GM23338 (cell line): ENCODE data around the gene COMMD10. TPM values are rescaled to one million over a fixed set of nuclear protein-coding genes. Genes with fewer than 3 reads are reported as not detected.

Experiments
- ATAC-seq: fragments of 200-7000 bp; cut with Tn5 transposase; 3 replicates; pipeline ENCODE4 v1.9.1; 2020
- DNase-seq: peaks from one replicate; pipeline ENCODE4 v3.0.0-alpha.2; 2015; ENCODE audit warnings: low spot score
- H2AFZ ChIP-seq: fragments of 200-600 bp; sonication (generic); 2 replicates; pipeline ENCODE4 v1.8.0; 2016; ENCODE audit warnings: antibody characterized with exemption, mild to moderate bottlenecking, moderate library complexity
- H3F3A ChIP-seq: fragments of 200-600 bp; sonication (generic); replicated peaks from 2 replicates; pipeline ENCODE4 v1.8.0; 2017; ENCODE audit warnings: antibody characterized with exemption, mixed run types, low read depth
- H3K27ac ChIP-seq: fragments of 200-600 bp; sonication (generic); 2 replicates; pipeline ENCODE4 v1.6.1; 2016; ENCODE audit warnings: low read depth
- H3K27me3 ChIP-seq: fragments of 200-600 bp; sonication (generic); 2 replicates; pipeline ENCODE4 v1.8.0; 2016; ENCODE audit warnings: mild to moderate bottlenecking, mixed run types, moderate library complexity; ENCODE audit not compliant: insufficient read depth
- H3K36me3 ChIP-seq: fragments of 200-600 bp; sonication (generic); 2 replicates; pipeline ENCODE4 v1.8.0; 2016; ENCODE audit warnings: mild to moderate bottlenecking; ENCODE audit not compliant: insufficient read depth
- H3K4me1 ChIP-seq: fragments of 200-600 bp; sonication (generic); 2 replicates; pipeline ENCODE4 v1.8.0; 2016; ENCODE audit warnings: mild to moderate bottlenecking, moderate library complexity; ENCODE audit not compliant: insufficient read depth
- H3K4me2 ChIP-seq: fragments of 200-600 bp; sonication (generic); 2 replicates; pipeline ENCODE4 v1.7.1; 2017; ENCODE audit warnings: mixed run types
- H3K4me3 ChIP-seq: fragments of 200-600 bp; sonication (generic); 2 replicates; pipeline ENCODE4 v1.6.1; 2016; ENCODE audit warnings: mixed run types
- H3K79me2 ChIP-seq: fragments of 200-600 bp; sonication (generic); replicated peaks from 2 replicates; pipeline ENCODE4 v1.8.0; 2017; ENCODE audit warnings: mild to moderate bottlenecking; ENCODE audit not compliant: insufficient read depth
- H3K9me2 ChIP-seq: fragments of 200-600 bp; sonication (generic); 2 replicates; pipeline ENCODE4 v1.8.0; 2017; ENCODE audit not compliant: insufficient read depth
- H4K20me1 ChIP-seq: fragments of 200-600 bp; sonication (generic); replicated peaks from 2 replicates; pipeline ENCODE4 v1.8.0; 2017; ENCODE audit warnings: mild to moderate bottlenecking; ENCODE audit not compliant: insufficient read depth
- H3K27ac Mint-ChIP-seq: 2 replicates; pipeline ENCODE4 v1.8.0; 2020; ENCODE audit warnings: inconsistent platforms, mild to moderate bottlenecking, moderate library complexity, mixed read lengths
- H3K27me3 Mint-ChIP-seq: 3 replicates; pipeline ENCODE4 v1.8.0; 2022; ENCODE audit warnings: low read depth, mild to moderate bottlenecking, moderate library complexity, mixed read lengths, inconsistent platforms; ENCODE audit not compliant: insufficient read depth, poor library complexity
- H3K36me3 Mint-ChIP-seq: 3 replicates; pipeline ENCODE4 v1.8.0; 2021; ENCODE audit warnings: low read depth, mild to moderate bottlenecking, inconsistent platforms, moderate library complexity, mixed read lengths
- H3K4me1 Mint-ChIP-seq: 3 replicates; pipeline ENCODE4 v1.8.0; 2020; ENCODE audit warnings: mild to moderate bottlenecking, inconsistent platforms, mixed read lengths
- H3K4me3 Mint-ChIP-seq: 3 replicates; pipeline ENCODE4 v1.8.0; 2021; ENCODE audit warnings: moderate library complexity, mild to moderate bottlenecking, inconsistent platforms, mixed read lengths
- H3K9me3 Mint-ChIP-seq: 3 replicates; pipeline ENCODE4 v1.8.0; 2020; ENCODE audit warnings: moderate library complexity, mild to moderate bottlenecking, inconsistent platforms, mixed read lengths
- CREB1 ChIP-seq: fragments of 250-450 bp; sonication (Bioruptor Pico); IDR thresholded peaks from 2 replicates; pipeline ENCODE4 v1.5.0; 2020; ENCODE audit warnings: low read depth, mild to moderate bottlenecking, moderate library complexity
- EZH2phosphoT487 ChIP-seq: fragments of 200-600 bp; sonication (generic); IDR thresholded peaks from one replicate; pipeline ENCODE4 v1.8.1; 2018; ENCODE audit warnings: antibody characterized with exemption; ENCODE audit not compliant: unreplicated experiment
- JUNB ChIP-seq: IDR thresholded peaks from one replicate; pipeline ENCODE4 v1.6.1; 2016; ENCODE audit warnings: antibody characterized with exemption; ENCODE audit not compliant: unreplicated experiment
- NANOG ChIP-seq: IDR thresholded peaks from 2 replicates; pipeline ENCODE4 v1.6.1; 2016; ENCODE audit warnings: antibody characterized with exemption, borderline replicate concordance
- POLR2AphosphoS5 ChIP-seq: IDR thresholded peaks from 2 replicates; pipeline ENCODE4 v1.6.1; 2016; ENCODE audit warnings: antibody characterized with exemption, low read depth
- ZNF114 ChIP-seq: fragments of 250-450 bp; sonication (Bioruptor Pico); IDR thresholded peaks from 2 replicates; pipeline ENCODE4 v1.5.0; 2020; ENCODE audit warnings: mild to moderate bottlenecking, moderate library complexity
- ZNF331 ChIP-seq: fragments of 250-450 bp; sonication (Bioruptor Pico); IDR thresholded peaks from 2 replicates; pipeline ENCODE4 v1.5.0; 2020; ENCODE audit warnings: low read depth, mild to moderate bottlenecking, moderate library complexity
- polyA plus RNA-seq: library from polyadenylated mRNA; unstranded; fragments of >200 nt; fragmentation: Nextera tagmentation; extraction: Ambion mirVana; gene quantifications from 2 replicates; pipeline ENCODE4 v1.2.1, GENCODE V29; 2016
- total RNA-seq: library from RNA; depleted of rRNA; stranded (reverse); fragments of >200 nt; shearing (Covaris generic); gene quantifications from 2 replicates; pipeline ENCODE4 v1.2.3, GENCODE V29; 2014
- TF ChIP-seq, protein P1 (sequence below): fragments of 250-450 bp; sonication (Bioruptor Pico); IDR thresholded peaks from 2 replicates; pipeline ENCODE4 v1.5.0; 2020; ENCODE audit warnings: mild to moderate bottlenecking, moderate library complexity
- TF ChIP-seq, protein P2 (sequence below): IDR thresholded peaks from 2 replicates; pipeline ENCODE4 v1.6.1; 2016; ENCODE audit warnings: antibody characterized with exemption
- TF ChIP-seq, protein P3 (sequence below), 2 experiments: fragments of 200-600 bp in 1 of 2; sonication (generic) in 1 of 2; conservative IDR thresholded peaks; 2 replicates each; pipeline versions ENCODE4 v1.5.1 to v1.6.1; 2016 to 2017; ENCODE audit warnings: antibody characterized with exemption in 2 of 2, low read depth in 2 of 2, mild to moderate bottlenecking in 2 of 2, moderate library complexity in 1 of 2
- TF ChIP-seq, protein P4 (sequence below): IDR thresholded peaks from one replicate; pipeline ENCODE4 v1.6.1; 2018; ENCODE audit warnings: antibody characterized with exemption; ENCODE audit not compliant: unreplicated experiment

Gene COMMD10
- total and polyA plus RNA-seq, 2 experiments from 2014 or later: 58.5 to 84.0 TPM

DNA sequence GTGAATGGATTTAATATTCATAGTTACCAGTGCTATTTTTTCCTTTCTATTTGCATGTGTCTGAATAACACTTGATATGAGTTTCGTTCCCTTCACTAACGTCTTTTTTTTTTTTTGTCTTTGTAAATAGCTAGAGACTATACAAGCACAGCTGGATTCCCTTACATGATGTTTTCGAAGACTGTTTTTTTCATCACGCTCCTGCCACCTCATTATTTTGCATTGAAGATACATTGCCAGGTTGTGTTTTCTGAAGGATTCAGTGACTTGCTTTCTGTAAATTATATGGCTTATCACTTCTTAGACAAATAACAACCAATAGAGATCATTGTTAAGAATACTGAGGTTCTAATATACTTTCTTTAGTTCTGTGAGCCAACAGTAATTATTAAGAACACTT, 207.5 kb downstream of the COMMD10 start:
- Histone ChIP-seq H3K4me1 (peaks cover 5% of the 10 kb centered on the region; the same call in 1 of the 2 replicates), H2AFZ (no peak overlapping the region), H3K36me3 (no peaks in the 10 kb centered on the region), H3K27ac (no peak overlapping the region), H3K4me2 (no peak overlapping the region), H3K79me2 (no peaks in the 10 kb centered on the region; the same call in 1 of the 2 replicates), H3K4me3 (no peak overlapping the region), H3K27me3 (no peaks in the 10 kb centered on the region), H3F3A (no peaks in the 10 kb centered on the region), H3K9me2 (no peaks in the 10 kb centered on the region), H4K20me1 (no peaks in the 10 kb centered on the region)
- peaks cover 9% of the 10 kb centered on the region; the same call in 2 of the 3 replicates for H3K36me3 Mint-ChIP-seq
- H3K27ac Mint-ChIP-seq: 0 out of 2 replicates have a peak overlapping the region, but pooled peaks have one; percentile 45
- H3K9me3 Mint-ChIP-seq: peaks cover 3% of the 10 kb centered on the region; the same call in 2 of the 3 replicates
- no peak for DNase-seq
- TF ChIP-seq ZNF331: no peak
- TF ChIP-seq, protein P1, sequence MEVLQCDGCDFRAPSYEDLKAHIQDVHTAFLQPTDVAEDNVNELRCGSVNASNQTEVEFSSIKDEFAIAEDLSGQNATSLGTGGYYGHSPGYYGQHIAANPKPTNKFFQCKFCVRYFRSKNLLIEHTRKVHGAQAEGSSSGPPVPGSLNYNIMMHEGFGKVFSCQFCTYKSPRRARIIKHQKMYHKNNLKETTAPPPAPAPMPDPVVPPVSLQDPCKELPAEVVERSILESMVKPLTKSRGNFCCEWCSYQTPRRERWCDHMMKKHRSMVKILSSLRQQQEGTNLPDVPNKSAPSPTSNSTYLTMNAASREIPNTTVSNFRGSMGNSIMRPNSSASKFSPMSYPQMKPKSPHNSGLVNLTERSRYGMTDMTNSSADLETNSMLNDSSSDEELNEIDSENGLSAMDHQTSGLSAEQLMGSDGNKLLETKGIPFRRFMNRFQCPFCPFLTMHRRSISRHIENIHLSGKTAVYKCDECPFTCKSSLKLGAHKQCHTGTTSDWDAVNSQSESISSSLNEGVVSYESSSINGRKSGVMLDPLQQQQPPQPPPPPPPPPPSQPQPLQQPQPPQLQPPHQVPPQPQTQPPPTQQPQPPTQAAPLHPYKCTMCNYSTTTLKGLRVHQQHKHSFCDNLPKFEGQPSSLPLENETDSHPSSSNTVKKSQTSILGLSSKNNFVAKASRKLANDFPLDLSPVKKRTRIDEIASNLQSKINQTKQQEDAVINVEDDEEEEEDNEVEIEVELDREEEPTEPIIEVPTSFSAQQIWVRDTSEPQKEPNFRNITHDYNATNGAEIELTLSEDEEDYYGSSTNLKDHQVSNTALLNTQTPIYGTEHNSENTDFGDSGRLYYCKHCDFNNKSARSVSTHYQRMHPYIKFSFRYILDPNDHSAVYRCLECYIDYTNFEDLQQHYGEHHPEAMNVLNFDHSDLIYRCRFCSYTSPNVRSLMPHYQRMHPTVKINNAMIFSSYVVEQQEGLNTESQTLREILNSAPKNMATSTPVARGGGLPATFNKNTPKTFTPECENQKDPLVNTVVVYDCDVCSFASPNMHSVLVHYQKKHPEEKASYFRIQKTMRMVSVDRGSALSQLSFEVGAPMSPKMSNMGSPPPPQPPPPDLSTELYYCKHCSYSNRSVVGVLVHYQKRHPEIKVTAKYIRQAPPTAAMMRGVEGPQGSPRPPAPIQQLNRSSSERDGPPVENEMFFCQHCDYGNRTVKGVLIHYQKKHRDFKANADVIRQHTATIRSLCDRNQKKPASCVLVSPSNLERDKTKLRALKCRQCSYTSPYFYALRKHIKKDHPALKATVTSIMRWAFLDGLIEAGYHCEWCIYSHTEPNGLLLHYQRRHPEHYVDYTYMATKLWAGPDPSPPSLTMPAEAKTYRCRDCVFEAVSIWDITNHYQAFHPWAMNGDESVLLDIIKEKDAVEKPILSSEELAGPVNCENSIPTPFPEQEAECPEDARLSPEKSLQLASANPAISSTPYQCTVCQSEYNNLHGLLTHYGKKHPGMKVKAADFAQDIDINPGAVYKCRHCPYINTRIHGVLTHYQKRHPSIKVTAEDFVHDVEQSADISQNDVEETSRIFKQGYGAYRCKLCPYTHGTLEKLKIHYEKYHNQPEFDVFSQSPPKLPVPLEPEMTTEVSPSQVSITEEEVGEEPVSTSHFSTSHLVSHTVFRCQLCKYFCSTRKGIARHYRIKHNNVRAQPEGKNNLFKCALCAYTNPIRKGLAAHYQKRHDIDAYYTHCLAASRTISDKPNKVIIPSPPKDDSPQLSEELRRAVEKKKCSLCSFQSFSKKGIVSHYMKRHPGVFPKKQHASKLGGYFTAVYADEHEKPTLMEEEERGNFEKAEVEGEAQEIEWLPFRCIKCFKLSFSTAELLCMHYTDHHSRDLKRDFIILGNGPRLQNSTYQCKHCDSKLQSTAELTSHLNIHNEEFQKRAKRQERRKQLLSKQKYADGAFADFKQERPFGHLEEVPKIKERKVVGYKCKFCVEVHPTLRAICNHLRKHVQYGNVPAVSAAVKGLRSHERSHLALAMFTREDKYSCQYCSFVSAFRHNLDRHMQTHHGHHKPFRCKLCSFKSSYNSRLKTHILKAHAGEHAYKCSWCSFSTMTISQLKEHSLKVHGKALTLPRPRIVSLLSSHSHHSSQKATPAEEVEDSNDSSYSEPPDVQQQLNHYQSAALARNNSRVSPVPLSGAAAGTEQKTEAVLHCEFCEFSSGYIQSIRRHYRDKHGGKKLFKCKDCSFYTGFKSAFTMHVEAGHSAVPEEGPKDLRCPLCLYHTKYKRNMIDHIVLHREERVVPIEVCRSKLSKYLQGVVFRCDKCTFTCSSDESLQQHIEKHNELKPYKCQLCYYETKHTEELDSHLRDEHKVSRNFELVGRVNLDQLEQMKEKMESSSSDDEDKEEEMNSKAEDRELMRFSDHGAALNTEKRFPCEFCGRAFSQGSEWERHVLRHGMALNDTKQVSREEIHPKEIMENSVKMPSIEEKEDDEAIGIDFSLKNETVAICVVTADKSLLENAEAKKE (CRISPR knock-in tag): no peak
- TF ChIP-seq JUNB: no peak
- no peak for TF ChIP-seq ZNF114
- TF ChIP-seq EZH2phosphoT487: no peak
- TF ChIP-seq, protein P2, sequence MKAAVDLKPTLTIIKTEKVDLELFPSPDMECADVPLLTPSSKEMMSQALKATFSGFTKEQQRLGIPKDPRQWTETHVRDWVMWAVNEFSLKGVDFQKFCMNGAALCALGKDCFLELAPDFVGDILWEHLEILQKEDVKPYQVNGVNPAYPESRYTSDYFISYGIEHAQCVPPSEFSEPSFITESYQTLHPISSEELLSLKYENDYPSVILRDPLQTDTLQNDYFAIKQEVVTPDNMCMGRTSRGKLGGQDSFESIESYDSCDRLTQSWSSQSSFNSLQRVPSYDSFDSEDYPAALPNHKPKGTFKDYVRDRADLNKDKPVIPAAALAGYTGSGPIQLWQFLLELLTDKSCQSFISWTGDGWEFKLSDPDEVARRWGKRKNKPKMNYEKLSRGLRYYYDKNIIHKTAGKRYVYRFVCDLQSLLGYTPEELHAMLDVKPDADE: no peak
- TF ChIP-seq CREB1 (CRISPR knock-in tag): no peak
- TF ChIP-seq, protein P3, sequence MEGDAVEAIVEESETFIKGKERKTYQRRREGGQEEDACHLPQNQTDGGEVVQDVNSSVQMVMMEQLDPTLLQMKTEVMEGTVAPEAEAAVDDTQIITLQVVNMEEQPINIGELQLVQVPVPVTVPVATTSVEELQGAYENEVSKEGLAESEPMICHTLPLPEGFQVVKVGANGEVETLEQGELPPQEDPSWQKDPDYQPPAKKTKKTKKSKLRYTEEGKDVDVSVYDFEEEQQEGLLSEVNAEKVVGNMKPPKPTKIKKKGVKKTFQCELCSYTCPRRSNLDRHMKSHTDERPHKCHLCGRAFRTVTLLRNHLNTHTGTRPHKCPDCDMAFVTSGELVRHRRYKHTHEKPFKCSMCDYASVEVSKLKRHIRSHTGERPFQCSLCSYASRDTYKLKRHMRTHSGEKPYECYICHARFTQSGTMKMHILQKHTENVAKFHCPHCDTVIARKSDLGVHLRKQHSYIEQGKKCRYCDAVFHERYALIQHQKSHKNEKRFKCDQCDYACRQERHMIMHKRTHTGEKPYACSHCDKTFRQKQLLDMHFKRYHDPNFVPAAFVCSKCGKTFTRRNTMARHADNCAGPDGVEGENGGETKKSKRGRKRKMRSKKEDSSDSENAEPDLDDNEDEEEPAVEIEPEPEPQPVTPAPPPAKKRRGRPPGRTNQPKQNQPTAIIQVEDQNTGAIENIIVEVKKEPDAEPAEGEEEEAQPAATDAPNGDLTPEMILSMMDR (conservative IDR thresholded peaks at IDR 0.05; ENCODE audit: low read depth in 2 of 2): no peak
- TF ChIP-seq, protein P4, sequence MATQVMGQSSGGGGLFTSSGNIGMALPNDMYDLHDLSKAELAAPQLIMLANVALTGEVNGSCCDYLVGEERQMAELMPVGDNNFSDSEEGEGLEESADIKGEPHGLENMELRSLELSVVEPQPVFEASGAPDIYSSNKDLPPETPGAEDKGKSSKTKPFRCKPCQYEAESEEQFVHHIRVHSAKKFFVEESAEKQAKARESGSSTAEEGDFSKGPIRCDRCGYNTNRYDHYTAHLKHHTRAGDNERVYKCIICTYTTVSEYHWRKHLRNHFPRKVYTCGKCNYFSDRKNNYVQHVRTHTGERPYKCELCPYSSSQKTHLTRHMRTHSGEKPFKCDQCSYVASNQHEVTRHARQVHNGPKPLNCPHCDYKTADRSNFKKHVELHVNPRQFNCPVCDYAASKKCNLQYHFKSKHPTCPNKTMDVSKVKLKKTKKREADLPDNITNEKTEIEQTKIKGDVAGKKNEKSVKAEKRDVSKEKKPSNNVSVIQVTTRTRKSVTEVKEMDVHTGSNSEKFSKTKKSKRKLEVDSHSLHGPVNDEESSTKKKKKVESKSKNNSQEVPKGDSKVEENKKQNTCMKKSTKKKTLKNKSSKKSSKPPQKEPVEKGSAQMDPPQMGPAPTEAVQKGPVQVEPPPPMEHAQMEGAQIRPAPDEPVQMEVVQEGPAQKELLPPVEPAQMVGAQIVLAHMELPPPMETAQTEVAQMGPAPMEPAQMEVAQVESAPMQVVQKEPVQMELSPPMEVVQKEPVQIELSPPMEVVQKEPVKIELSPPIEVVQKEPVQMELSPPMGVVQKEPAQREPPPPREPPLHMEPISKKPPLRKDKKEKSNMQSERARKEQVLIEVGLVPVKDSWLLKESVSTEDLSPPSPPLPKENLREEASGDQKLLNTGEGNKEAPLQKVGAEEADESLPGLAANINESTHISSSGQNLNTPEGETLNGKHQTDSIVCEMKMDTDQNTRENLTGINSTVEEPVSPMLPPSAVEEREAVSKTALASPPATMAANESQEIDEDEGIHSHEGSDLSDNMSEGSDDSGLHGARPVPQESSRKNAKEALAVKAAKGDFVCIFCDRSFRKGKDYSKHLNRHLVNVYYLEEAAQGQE: no peak
- no peak for TF ChIP-seq NANOG
- TF ChIP-seq POLR2AphosphoS5: no peak
- no peak overlapping the region for H3K4me3 Mint-ChIP-seq
- H3K4me1 Mint-ChIP-seq: peaks cover 11% of the 10 kb centered on the region; the same call in 2 of the 3 replicates
- ATAC-seq: no peak
- H3K27me3 Mint-ChIP-seq: peaks cover 3% of the 10 kb centered on the region
